Breast epithelium (tissue), 3 donors: ENCODE results near the gene ITGA5.

Experiments used
- POLR2A ChIP-seq: fragments of 450-650 bp; IDR thresholded peaks from one replicate; pipeline ENCODE4 v1.6.1; 2016; ENCODE audit warnings: antibody characterized with exemption, mild to moderate bottlenecking, moderate library complexity
- POLR2AphosphoS5 ChIP-seq, 3 donors: sonication (generic); formaldehyde crosslinking; IDR thresholded peaks; one replicate each; pipeline ENCODE4 v1.6.1; 2017; ENCODE audit warnings: antibody characterized with exemption in 3 of 3
- TF ChIP-seq, protein P1 (sequence below), 3 donors: fragments of 450-650 bp; IDR thresholded peaks; one replicate each; pipeline ENCODE4 v1.5.1; 2016 to 2017; ENCODE audit warnings: antibody characterized with exemption in 3 of 3, mild to moderate bottlenecking in 3 of 3, moderate library complexity in 3 of 3

DNA sequence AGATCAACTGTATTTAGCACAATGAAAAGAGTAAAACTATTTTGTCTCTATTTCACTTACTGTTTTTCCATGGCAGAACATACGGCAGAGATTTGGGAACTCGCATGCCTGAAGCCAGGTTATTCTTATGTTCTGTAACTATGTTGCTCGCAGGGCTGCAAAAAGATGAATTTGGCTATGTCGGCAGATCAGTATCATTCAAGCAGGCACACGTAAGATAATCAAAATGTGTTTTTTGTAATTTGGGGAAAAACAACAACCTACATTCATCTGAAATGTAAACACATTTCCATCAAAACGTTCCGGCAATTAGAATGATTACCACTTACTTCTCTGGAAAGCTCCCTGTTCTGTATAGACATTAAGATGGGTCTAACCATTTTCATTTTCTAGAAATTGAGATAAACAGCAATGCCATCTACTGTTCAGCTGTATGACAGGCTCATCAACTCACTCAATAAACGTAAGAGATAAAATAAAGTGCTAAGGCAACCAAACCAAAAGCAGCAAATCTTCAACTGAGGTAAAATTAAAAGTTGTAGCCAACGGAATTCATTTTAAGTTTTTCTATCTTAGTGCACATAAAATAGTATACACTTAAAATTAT lies 41.4 kb upstream of the ITGA5 start:
- TF ChIP-seq, protein P1, sequence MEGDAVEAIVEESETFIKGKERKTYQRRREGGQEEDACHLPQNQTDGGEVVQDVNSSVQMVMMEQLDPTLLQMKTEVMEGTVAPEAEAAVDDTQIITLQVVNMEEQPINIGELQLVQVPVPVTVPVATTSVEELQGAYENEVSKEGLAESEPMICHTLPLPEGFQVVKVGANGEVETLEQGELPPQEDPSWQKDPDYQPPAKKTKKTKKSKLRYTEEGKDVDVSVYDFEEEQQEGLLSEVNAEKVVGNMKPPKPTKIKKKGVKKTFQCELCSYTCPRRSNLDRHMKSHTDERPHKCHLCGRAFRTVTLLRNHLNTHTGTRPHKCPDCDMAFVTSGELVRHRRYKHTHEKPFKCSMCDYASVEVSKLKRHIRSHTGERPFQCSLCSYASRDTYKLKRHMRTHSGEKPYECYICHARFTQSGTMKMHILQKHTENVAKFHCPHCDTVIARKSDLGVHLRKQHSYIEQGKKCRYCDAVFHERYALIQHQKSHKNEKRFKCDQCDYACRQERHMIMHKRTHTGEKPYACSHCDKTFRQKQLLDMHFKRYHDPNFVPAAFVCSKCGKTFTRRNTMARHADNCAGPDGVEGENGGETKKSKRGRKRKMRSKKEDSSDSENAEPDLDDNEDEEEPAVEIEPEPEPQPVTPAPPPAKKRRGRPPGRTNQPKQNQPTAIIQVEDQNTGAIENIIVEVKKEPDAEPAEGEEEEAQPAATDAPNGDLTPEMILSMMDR (IDR thresholded peaks at IDR 0.05), result no peak
- TF ChIP-seq POLR2A (no peak), POLR2AphosphoS5 (IDR thresholded peaks at IDR 0.05) (no peak)
